Stimulated activated CD4-positive, alpha-beta T cell treated with anti-CD3 and anti-CD28 coated beads, Interleukin-1b, Interleukin-23, amount 100 ng/mL, for 1 hour (primary cell): Measurements from ENCODE around the gene UNC13C.

Experiments used
- DNase-seq, 2 donors: peaks; one replicate each; pipeline ENCODE4 v3.0.0-alpha.2; 2020; ENCODE audit warnings: low read depth in 2 of 2

The UNC13C gene

GRCh38 chr15:54026258-54026657 lies 48.0 kb downstream of the UNC13C start:
- no peak for DNase-seq

- DNase-seq: no peak
Measured at GRCh38 chr15:54026891-54027290, 48.6 kb downstream of the UNC13C start.

GRCh38 chr15:54029081-54029480 lies 50.8 kb downstream of the UNC13C start:
- DNase-seq: no peak

DNA sequence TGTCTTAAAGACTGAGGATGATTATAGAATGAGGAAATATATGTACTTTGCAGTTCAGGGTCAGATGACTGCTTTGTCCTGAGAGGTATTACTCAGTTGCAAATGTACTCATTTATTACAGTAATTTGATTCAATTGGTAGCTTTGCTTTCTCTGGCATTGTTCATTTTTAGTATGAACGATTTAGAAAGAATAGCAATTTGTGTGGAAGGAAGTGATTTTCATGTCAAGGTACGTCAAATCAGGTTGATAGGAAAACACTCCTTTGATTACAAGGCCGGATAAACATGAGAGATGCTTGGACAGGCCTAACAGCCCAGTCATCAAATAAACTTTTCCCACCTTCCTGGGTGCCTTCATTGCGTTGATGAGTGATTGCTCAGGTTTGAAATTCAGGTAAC lies 53.8 kb downstream of the UNC13C start:
- DNase-seq: no peak

GRCh38 chr15:54033356-54033860 lies 55.2 kb downstream of the UNC13C start:
- DNase-seq: no peak

GRCh38 chr15:54033869-54034458 lies 55.7 kb downstream of the UNC13C start:
- DNase-seq: no peak

DNA sequence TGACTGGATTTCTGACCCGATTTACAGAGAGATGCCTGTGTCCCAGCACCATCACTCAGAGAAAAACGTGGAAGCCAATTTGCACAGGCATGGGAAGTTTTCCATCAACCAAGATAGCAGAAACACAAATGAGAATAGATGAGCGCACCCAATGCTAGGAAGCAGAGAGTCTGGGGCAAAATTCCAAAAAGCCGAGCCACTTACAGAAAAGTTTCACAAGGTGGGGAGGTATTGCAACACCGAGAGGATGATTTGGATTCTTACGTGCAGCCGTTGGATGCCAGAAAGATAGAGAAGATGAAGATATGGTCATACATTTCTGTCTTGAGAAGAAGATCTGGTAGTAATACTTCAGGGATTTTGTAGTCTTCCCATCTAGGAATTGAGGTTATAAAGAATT lies 57.4 kb downstream of the UNC13C start:
- DNase-seq: no peak

GRCh38 chr15:54045397-54045796 lies 67.2 kb downstream of the UNC13C start:
- DNase-seq: no peak

GRCh38 chr15:54046093-54046492 lies 67.9 kb downstream of the UNC13C start:
- no peak for DNase-seq

- no peak for DNase-seq
Measured at GRCh38 chr15:54064365-54064764, 86.1 kb downstream of the UNC13C start.

GRCh38 chr15:54066403-54066802 lies 88.2 kb downstream of the UNC13C start:
- DNase-seq: no peak

GRCh38 chr15:54082836-54083492 lies 104.7 kb downstream of the UNC13C start:
- DNase-seq: no peak

GRCh38 chr15:54083501-54083900 lies 105.3 kb downstream of the UNC13C start:
- DNase-seq: no peak

DNA sequence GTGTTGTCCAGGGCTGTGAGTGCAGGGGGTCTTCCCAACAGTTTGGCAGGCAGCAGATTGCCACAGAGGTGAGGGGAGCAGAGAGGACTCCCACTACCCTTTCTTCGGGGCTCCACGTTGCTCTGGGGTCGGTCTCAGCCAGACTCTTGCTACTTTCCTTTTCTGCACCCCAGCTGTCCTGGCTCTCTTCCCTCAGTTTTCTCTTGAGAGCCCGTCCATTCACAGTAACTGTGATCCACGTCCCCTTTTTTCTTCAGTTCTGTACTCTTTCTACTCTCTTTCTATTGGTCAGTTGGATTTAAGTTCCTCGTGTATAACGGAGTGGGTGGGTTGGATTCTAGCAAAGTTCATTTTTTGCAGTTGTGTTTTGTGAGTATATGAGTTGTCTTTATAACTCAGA lies 105.8 kb downstream of the UNC13C start:
- no peak for DNase-seq

DNA sequence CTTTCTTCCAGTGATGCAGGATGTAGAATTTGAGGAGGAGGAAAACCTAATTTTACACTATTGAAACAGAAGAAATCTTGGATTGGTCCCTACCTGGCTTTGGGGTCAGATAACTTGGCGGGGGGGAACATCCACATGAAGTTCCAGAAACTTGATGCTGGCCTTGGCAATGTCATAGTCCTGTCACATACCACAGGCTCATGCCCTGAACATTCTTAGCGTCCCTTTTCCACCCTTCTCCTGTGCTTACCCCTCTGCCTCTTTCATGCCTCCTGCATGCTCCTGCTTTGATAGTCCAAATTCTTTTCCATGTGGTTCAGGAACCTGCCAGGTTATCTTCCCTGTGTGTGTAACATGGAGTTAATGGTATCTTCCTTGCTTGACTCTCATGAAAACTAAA lies 110.6 kb downstream of the UNC13C start:
- no peak for DNase-seq

- DNase-seq: no peak
Measured at GRCh38 chr15:54089776-54090175, 111.5 kb downstream of the UNC13C start.

DNA sequence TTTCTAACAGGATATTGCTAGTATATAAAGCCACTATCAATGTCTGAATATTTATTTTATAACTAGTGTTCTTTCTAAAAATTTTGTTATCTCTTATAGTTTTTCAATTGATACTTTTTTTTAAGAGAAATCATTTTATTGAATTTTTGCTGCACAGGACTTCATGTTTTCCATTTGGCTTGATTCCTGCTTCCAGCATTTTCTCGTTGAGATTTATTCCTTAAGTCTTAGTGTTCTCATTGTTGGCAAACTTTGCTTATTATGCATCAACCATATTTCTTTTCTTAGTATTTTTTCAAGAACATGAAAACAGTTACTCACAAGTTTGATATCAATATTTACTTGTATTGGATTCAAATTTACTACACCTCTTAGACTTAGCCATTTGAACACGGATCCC lies 113.4 kb downstream of the UNC13C start:
- DNase-seq: no peak

DNA sequence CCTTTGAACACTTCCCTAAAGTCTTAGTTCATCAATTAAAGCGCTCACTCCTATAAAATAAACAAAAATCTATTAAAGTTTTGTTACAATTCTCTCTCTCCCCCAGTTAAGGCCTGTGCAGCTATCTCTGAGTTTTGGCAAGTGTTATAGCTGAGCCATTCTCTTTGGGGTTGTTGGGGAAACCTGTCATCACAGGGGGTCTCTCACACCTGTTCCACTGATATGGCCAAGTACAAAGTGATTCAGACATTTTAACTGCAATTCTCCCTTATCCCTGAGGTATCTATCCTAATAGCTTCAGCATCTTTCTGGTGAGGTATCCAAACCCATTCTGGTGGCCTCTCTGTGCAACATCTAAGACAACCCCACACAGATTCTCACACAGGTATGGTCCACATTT lies 116.4 kb downstream of the UNC13C start:
- DNase-seq: no peak

DNA sequence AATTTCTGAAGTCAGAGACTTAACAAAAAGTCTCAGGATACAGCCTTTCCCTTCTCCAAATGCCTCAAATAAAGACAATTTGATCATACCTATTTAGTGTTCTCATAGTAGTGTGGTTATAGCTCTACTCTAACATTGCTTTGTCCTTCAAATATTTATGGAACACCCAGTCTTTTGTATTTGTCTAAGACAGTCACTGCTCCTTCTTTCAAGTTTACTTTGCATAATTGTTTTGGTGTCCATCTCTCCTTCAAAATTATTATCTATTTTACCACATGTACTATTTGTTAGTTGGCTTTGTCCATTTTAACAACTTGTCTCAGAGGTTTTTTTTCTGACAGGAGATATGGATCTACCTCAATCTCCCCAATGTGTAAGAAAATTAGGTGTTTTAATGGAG lies 118.8 kb downstream of the UNC13C start:
- DNase-seq: no peak

DNA sequence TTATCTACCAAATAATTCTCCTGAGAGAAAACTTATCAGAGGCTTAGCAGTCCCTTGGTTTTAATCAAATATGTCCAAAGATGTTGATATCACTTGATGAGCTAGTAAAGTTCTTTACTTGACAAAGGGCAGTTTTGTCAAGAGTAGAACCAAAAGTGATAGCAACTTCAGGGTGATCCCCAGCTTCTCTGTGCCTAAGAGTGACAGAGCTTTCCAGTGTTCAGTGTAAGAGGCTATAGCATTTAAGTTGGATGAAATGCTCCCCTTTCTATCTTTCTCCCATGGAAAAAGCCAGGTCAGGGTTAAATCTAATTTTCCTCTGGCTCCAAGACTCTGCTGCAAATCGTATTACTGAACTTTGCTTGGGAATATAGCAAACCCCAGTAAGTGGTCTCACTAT lies 120.8 kb downstream of the UNC13C start:
- no peak for DNase-seq

DNA sequence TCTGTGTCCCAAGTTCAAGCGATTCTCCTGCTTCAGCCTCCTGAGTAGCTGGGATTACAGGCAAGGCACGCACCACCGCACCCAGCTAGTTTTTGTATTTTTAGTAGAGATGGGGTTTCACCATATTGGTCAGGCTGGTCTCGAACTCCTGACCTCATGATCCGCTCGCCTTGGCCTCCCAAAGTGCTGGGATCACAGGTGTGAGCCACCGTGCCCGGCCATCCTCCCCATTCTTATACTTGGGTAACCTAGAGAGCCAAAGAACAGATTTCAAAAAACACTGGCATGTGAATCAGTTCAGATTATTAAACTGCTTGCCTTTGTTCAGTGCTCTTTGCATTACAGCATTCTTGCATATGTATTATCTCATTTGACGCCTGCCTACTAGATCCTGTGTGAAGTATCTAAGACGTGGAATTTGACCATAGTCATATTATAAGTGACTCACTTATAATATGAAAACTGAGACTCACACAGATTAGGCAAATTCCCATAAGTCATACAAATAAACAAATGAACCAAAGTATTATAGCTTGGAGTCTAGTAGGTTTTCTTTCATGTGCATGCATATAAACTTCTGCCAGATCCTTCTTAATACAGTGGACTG lies 123.5 kb downstream of the UNC13C start:
- no peak for DNase-seq

DNA sequence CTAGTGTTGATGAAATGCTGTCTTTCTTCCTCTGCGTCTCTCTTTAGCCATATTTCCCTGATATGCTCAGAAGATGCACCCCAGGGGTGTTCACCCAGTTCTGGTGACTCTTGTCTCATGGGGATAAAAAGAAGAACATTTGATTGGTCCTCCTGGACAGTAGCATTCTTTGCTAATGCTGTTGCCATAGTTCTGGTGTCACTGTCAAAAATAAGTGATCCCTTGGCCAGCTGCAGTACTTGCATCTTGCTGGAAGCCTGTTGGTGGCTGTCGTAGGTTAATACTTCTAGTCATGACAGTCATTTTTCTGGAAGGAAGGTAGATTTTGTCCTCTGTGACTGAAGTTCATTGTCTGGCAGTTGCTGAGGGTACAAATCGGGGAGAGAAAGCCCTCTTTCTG lies 124.5 kb downstream of the UNC13C start:
- DNase-seq: no peak

GRCh38 chr15:54109014-54109413 lies 130.8 kb downstream of the UNC13C start:
- no peak for DNase-seq
